Calu3 (cell line): ENCODE measurements around the gene SSU72. TPM values are rescaled to one million over a fixed set of nuclear protein-coding genes. Genes with fewer than 3 reads are reported as not detected.
A peak's percentile ranks its signal among the peaks of the same experiment; 100 is the strongest.
"Not testable (repeated sequence)": the region's sequence is repeated elsewhere in the genome, so short reads cannot be mapped to it uniquely, and the experiment has no call there.

Experiments
- BruUV-seq: library from RNA; stranded (reverse); fragments of 400-500 nt; replicated peaks from 2 replicates; lab custom pipeline; 2021; lab: Mats Ljungman, UMichigan
- CTCF ChIA-PET: fragments of 300-600 bp; sonication (Branson Sonifier 250); formaldehyde crosslinking; loops from one replicate; lab custom pipeline; 2022; ENCODE audit warnings: antibody characterized with exemption; lab: Charles Lee
- DNase-seq: peaks from one replicate; pipeline ENCODE4 v3.0.0; 2022
- H3K27ac Mint-ChIP-seq: one replicate; pipeline ENCODE4 v1.8.0; 2022; ENCODE audit warnings: mixed read lengths; ENCODE audit not compliant: unreplicated experiment
- H3K27me3 Mint-ChIP-seq: one replicate; pipeline ENCODE4 v1.8.0; 2022; ENCODE audit warnings: mixed read lengths; ENCODE audit not compliant: unreplicated experiment
- H3K36me3 Mint-ChIP-seq: one replicate; pipeline ENCODE4 v1.8.0; 2022; ENCODE audit warnings: mild to moderate bottlenecking, moderate library complexity, mixed read lengths; ENCODE audit not compliant: insufficient read depth, unreplicated experiment
- H3K4me1 Mint-ChIP-seq: one replicate; pipeline ENCODE4 v1.8.0; 2022; ENCODE audit warnings: mild to moderate bottlenecking, low read depth, mixed read lengths; ENCODE audit not compliant: unreplicated experiment
- H3K4me3 Mint-ChIP-seq: one replicate; pipeline ENCODE4 v1.8.0; 2022; ENCODE audit warnings: mild to moderate bottlenecking, low read depth, moderate library complexity, mixed read lengths; ENCODE audit not compliant: unreplicated experiment
- H3K9me3 Mint-ChIP-seq: one replicate; pipeline ENCODE4 v1.8.0; 2022; ENCODE audit warnings: low read depth, mixed read lengths; ENCODE audit not compliant: unreplicated experiment
- CTCF ChIP-seq: fragments of 200-600 bp; IDR thresholded peaks from one replicate; pipeline ENCODE4 v1.8.0; 2022; ENCODE audit warnings: antibody characterized with exemption; ENCODE audit not compliant: unreplicated experiment
- intact Hi-C: fragments of 100-400 bp; cut with micrococcal nuclease; formaldehyde crosslinking; loops from one replicate; pipeline ENCODE4 v1.10.0; 2022; ENCODE audit not compliant: unreplicated experiment
- total RNA-seq: library from RNA; stranded (reverse); gene quantifications from 2 replicates; pipeline ENCODE4 v1.2.3, GENCODE V29; 2022

Gene SSU72
- total RNA-seq, 1 experiment from 2014 or later, result 105 TPM

- Mint-ChIP-seq H3K9me3 (no peaks in the 10 kb centered on the region), H3K27ac (no peak overlapping the region), H3K36me3 (peaks cover 12% of the 10 kb centered on the region), H3K27me3 (peaks cover 1% of the 10 kb centered on the region), H3K4me3 (peak overlapping the region; percentile 19), H3K4me1 (no peaks in the 10 kb centered on the region)
- intact Hi-C loops, result no loop called here
- no peak for DNase-seq
- peak; percentile 0 for TF ChIP-seq CTCF
- BruUV-seq, result no TSS peak
- CTCF ChIA-PET, result no interaction called here
These were observed 23.5 kb upstream of the SSU72 start for GRCh38 chr1:1598051-1598719.

- DNase-seq, result peak; percentile 24
- CTCF ChIA-PET, result interaction anchor here (0.5 kb wide), 1 partner anchor 312 kb away, joined by 3 read pairs; no protein-coding TSS in a partner anchor
- intact Hi-C loops, result no loop called here
- H3K4me3 Mint-ChIP-seq, result peak overlapping the region; percentile 19
- BruUV-seq, result no TSS peak
- H3K36me3 Mint-ChIP-seq, result peaks cover 8% of the 10 kb centered on the region
- H3K27me3 Mint-ChIP-seq, result no peaks in the 10 kb centered on the region
- H3K9me3 Mint-ChIP-seq, result no peaks in the 10 kb centered on the region
- peak; percentile 19 for TF ChIP-seq CTCF
- H3K27ac Mint-ChIP-seq, result no peak overlapping the region
- no peaks in the 10 kb centered on the region for H3K4me1 Mint-ChIP-seq
These were observed 22.7 kb upstream of the SSU72 start for GRCh38 chr1:1597275-1597930.

GRCh38 chr1:1596493-1597274 lies 22.0 kb upstream of the SSU72 start:
- Mint-ChIP-seq H3K27me3 (no peaks in the 10 kb centered on the region), H3K36me3 (peaks cover 8% of the 10 kb centered on the region), H3K4me1 (no peaks in the 10 kb centered on the region), H3K4me3 (no peak overlapping the region), H3K27ac (no peak overlapping the region), H3K9me3 (no peaks in the 10 kb centered on the region)
- TF ChIP-seq CTCF, result no peak
- no TSS peak for BruUV-seq
- DNase-seq, result no peak
- intact Hi-C loops, result no loop called here
- CTCF ChIA-PET, result no interaction called here

- H3K36me3 Mint-ChIP-seq, H3K4me1 Mint-ChIP-seq, intact Hi-C loops, H3K4me3 Mint-ChIP-seq, DNase-seq, BruUV-seq, H3K27me3 Mint-ChIP-seq, H3K27ac Mint-ChIP-seq, H3K9me3 Mint-ChIP-seq, CTCF ChIA-PET: not testable (repeated sequence)
These were observed 20.7 kb upstream of the SSU72 start for GRCh38 chr1:1595341-1595740.
